ENCODE measurements around the gene SLC34A1. TPM values are rescaled to one million over a fixed set of nuclear protein-coding genes. Genes with fewer than 3 reads are reported as not detected.
A peak's percentile ranks its signal among the peaks of the same experiment; 100 is the strongest.

Gene SLC34A1
- total RNA-seq, 1 experiment from 2014 or later = 0.19 TPM

DNA sequence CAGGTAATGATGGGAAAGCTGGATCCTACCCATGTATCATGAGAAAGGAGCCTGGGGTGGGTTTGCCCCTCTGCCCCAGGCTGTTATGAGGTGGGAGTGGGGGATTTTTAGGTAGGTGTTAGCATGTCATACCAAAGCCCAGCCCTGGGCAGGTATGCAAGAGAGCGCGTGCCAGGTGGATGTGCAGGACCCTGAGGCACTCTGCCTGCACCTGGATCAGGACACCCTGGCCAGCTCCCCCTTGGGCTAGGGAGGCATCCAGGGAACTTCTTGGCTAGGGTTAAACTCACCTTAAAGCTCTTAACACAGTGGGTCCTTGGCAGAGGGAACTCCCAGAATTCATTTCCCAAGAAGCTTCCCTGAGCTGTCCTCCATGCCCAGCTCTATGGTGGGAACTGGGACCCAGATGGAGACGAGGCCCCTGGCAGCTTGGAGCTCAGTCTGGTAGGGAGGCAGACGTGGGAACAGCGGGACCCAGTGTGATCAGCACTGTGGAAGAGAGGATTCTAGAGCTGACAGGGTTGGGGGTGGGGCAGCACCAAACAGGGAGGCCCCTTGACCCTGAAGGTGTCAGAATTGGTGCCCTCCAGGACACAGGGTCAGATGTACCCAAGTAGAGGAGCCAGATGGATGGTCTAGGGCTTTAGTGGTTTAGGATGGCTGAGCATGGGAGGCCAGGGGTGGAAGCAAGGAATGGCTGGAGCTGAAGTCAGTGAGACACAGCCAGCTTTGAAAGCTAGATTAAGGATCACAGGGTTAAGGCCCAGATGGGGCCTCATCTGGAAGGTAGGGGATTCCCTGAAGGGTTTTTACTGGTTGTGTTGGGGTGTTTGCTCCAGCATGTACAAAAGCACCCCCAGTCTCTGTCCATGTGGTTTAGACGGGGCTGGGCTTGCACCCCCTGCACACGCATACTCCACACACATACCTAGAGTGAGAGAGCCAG lies 60.1 kb downstream of the SLC34A1 start:
- H3K4me3 Mint-ChIP-seq (ENCODE audit: low read depth, unreplicated experiment) = peak overlapping the region; percentile 70
- CTCF ChIA-PET = interaction anchor here (0.7 to 6.8 kb wide), 5 partner anchors 10 to 54 kb away, joined by 3 to 57 read pairs (median 5); no protein-coding TSS in a partner anchor
- peak overlapping the region; percentile 81 for H3K27ac Mint-ChIP-seq (ENCODE audit: unreplicated experiment)
- H3K9me3 Mint-ChIP-seq (ENCODE audit: low read depth, unreplicated experiment) = no peaks in the 10 kb centered on the region
- intact Hi-C loops (cut with micrococcal nuclease; ENCODE audit: unreplicated experiment) = no loop called here
- H3K36me3 Mint-ChIP-seq (ENCODE audit: insufficient read depth, unreplicated experiment) = peaks cover 82% of the 10 kb centered on the region
- H3K27me3 Mint-ChIP-seq (ENCODE audit: unreplicated experiment) = no peaks in the 10 kb centered on the region
- DNase-seq = no peak
- peaks cover 22% of the 10 kb centered on the region for H3K4me1 Mint-ChIP-seq (ENCODE audit: low read depth, unreplicated experiment)
- TF ChIP-seq CTCF (IDR thresholded peaks at IDR 0.05; ENCODE audit: unreplicated experiment) = no peak
- no TSS peak for BruUV-seq (replicated peaks)

- no peak for TF ChIP-seq CTCF (IDR thresholded peaks at IDR 0.05; ENCODE audit: unreplicated experiment)
- BruUV-seq (replicated peaks) = TSS peak; percentile 40
- H3K9me3 Mint-ChIP-seq (ENCODE audit: low read depth, unreplicated experiment) = no peaks in the 10 kb centered on the region
- H3K4me1 Mint-ChIP-seq (ENCODE audit: low read depth, unreplicated experiment) = peaks cover 22% of the 10 kb centered on the region
- CTCF ChIA-PET = interaction anchor here (0.9 to 6.8 kb wide), 5 partner anchors 10 to 135 kb away, joined by 3 to 57 read pairs (median 9); no protein-coding TSS in a partner anchor
- intact Hi-C loops (cut with micrococcal nuclease; ENCODE audit: unreplicated experiment) = no loop called here
- no peaks in the 10 kb centered on the region for H3K27me3 Mint-ChIP-seq (ENCODE audit: unreplicated experiment)
- H3K36me3 Mint-ChIP-seq (ENCODE audit: insufficient read depth, unreplicated experiment) = peaks cover 78% of the 10 kb centered on the region
- peak overlapping the region; percentile 81 for H3K27ac Mint-ChIP-seq (ENCODE audit: unreplicated experiment)
- peak overlapping the region; percentile 70 for H3K4me3 Mint-ChIP-seq (ENCODE audit: low read depth, unreplicated experiment)
- no peak for DNase-seq
Measured at GRCh38 chr5:177445052-177445916, 61.0 kb downstream of the SLC34A1 start.

GRCh38 chr5:177445917-177446199 lies 61.6 kb downstream of the SLC34A1 start:
- peaks cover 22% of the 10 kb centered on the region for H3K4me1 Mint-ChIP-seq (ENCODE audit: low read depth, unreplicated experiment)
- no peak for DNase-seq
- intact Hi-C loops (cut with micrococcal nuclease; ENCODE audit: unreplicated experiment) = no loop called here
- peak overlapping the region; percentile 81 for H3K27ac Mint-ChIP-seq (ENCODE audit: unreplicated experiment)
- peaks cover 81% of the 10 kb centered on the region for H3K36me3 Mint-ChIP-seq (ENCODE audit: insufficient read depth, unreplicated experiment)
- CTCF ChIA-PET = interaction anchor here (0.9 to 6.8 kb wide), 4 partner anchors 17 to 136 kb away, joined by 3 to 57 read pairs (median 8); no protein-coding TSS in a partner anchor
- H3K9me3 Mint-ChIP-seq (ENCODE audit: low read depth, unreplicated experiment) = no peaks in the 10 kb centered on the region
- no peaks in the 10 kb centered on the region for H3K27me3 Mint-ChIP-seq (ENCODE audit: unreplicated experiment)
- H3K4me3 Mint-ChIP-seq (ENCODE audit: low read depth, unreplicated experiment) = peak overlapping the region; percentile 70
- TF ChIP-seq CTCF (IDR thresholded peaks at IDR 0.05; ENCODE audit: unreplicated experiment) = no peak
- BruUV-seq (replicated peaks) = no TSS peak

All from Calu3 (cell line).